ENCODE measurements around the gene TEDC1. TPM values are rescaled to one million over a fixed set of nuclear protein-coding genes. Genes with fewer than 3 reads are reported as not detected.

Gene TEDC1
- total and polyA plus RNA-seq, 3 donors from 2014 or later, result 8.8 to 16.7 (median 16.4) TPM

GRCh38 chr14:105467249-105467941, 23.7 kb upstream of the TEDC1 start:
- DNase-seq, result no peak
- TF ChIP-seq POLR2A (IDR thresholded peaks at IDR 0.05) (no peak), CTCF (IDR thresholded peaks at IDR 0.05) (no peak)
- Histone ChIP-seq H3K27me3 (no peaks in the 10 kb centered on the region), H3K36me3 (ENCODE audit: low read depth, missing control alignments) (no peaks in the 10 kb centered on the region), H3K4me3 (no peak overlapping the region), H3K4me1 (peaks cover 20% of the 10 kb centered on the region), H3K9me3 (no peaks in the 10 kb centered on the region), H3K27ac (no peak overlapping the region)
- 90 to 92% methylated on average over 13 to 20 of the region's 20 CpGs for WGBS, 2 donors
- intact Hi-C loops (cut with DNase I; ENCODE audit: low total_unique reads), result no loop called here

GRCh38 chr14:105467942-105468471, 23.0 kb upstream of the TEDC1 start:
- H3K4me1 ChIP-seq, result peaks cover 20% of the 10 kb centered on the region
- no peaks in the 10 kb centered on the region for H3K27me3 ChIP-seq
- no peaks in the 10 kb centered on the region for H3K9me3 ChIP-seq
- intact Hi-C loops (cut with DNase I; ENCODE audit: low total_unique reads), result no loop called here
- H3K27ac ChIP-seq, result no peak overlapping the region
- no peak for TF ChIP-seq CTCF (IDR thresholded peaks at IDR 0.05)
- TF ChIP-seq POLR2A (IDR thresholded peaks at IDR 0.05), result no peak
- H3K4me3 ChIP-seq, result no peak overlapping the region
- 82 to 88% methylated on average over 9 to 22 of the region's 22 CpGs for WGBS, 2 donors
- DNase-seq, result no peak
- no peaks in the 10 kb centered on the region for H3K36me3 ChIP-seq (ENCODE audit: low read depth, missing control alignments)

GRCh38 chr14:105468621-105469241, 22.3 kb upstream of the TEDC1 start:
- no peaks in the 10 kb centered on the region for H3K36me3 ChIP-seq (ENCODE audit: low read depth, missing control alignments)
- WGBS, 2 donors, result 66 to 83% methylated on average over 2 to 19 of the region's 19 CpGs

GRCh38 chr14:105469456-105470349, 21.3 kb upstream of the TEDC1 start:
- DNase-seq, result no peak
- no peak overlapping the region for H3K27ac ChIP-seq
- intact Hi-C loops (cut with DNase I; ENCODE audit: low total_unique reads), result no loop called here
- no peaks in the 10 kb centered on the region for H3K27me3 ChIP-seq
- H3K4me1 ChIP-seq, result peaks cover 32% of the 10 kb centered on the region
- no peak overlapping the region for H3K4me3 ChIP-seq
- WGBS, 2 donors, result 88 to 91% methylated on average over 30 to 54 of the region's 54 CpGs
- H3K9me3 ChIP-seq, result no peaks in the 10 kb centered on the region
- no peaks in the 10 kb centered on the region for H3K36me3 ChIP-seq (ENCODE audit: low read depth, missing control alignments)
- no peak for TF ChIP-seq POLR2A (IDR thresholded peaks at IDR 0.05)
- no peak for TF ChIP-seq CTCF (IDR thresholded peaks at IDR 0.05)

More at GRCh38 chr14:105468621-105469241, 22.3 kb upstream of the TEDC1 start:
- no peak overlapping the region for H3K27ac ChIP-seq
- no peak overlapping the region for H3K4me3 ChIP-seq
- intact Hi-C loops (cut with DNase I; ENCODE audit: low total_unique reads), result no loop called here
- H3K9me3 ChIP-seq, result no peaks in the 10 kb centered on the region
- no peaks in the 10 kb centered on the region for H3K27me3 ChIP-seq
- peaks cover 27% of the 10 kb centered on the region for H3K4me1 ChIP-seq
- no peak for TF ChIP-seq CTCF (IDR thresholded peaks at IDR 0.05)
- TF ChIP-seq POLR2A (IDR thresholded peaks at IDR 0.05), result no peak
- no peak for DNase-seq

Data from testis (tissue), 3 donors.